GM12891 (cell line): ENCODE measurements around the gene DCLK1.

Experiments used
- PAX5 ChIP-seq: IDR thresholded peaks from 2 replicates; pipeline ENCODE4 v1.6.1; 2011; ENCODE audit warnings: low read length, moderate library complexity, mild to moderate bottlenecking; ENCODE audit not compliant: insufficient read depth, severe bottlenecking
- POLR2A ChIP-seq: IDR thresholded peaks from 2 replicates; pipeline ENCODE4 v1.6.1; 2011; ENCODE audit warnings: low read depth, low read length, control low read depth
- POLR2AphosphoS5 ChIP-seq: IDR thresholded peaks from 2 replicates; pipeline ENCODE4 v1.6.1; 2011; ENCODE audit warnings: low read depth, low read length, control low read depth
- TAF1 ChIP-seq: IDR thresholded peaks from 2 replicates; pipeline ENCODE4 v1.6.1; 2011; ENCODE audit warnings: low read depth, low read length, control low read depth

DNA sequence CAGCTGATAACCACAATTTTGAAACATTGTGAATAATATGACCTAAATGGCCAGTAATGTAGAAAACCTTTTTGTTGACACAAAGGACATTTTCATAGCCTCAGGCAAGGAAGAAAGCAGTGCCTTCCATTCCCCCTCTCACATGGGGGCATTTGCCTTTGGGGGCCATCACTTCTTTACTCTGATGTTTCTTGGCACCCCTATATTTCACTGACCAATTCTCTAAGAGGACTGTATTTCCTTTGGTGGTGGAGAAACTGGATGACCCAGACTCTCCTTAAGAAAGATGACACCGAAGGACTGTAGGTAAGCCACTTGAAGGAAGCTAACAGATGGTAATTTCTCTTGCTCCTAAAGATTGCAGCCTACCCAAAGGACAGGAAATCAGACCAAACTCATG is 254.6 kb downstream of the DCLK1 start:
- TF ChIP-seq TAF1 = no peak
- TF ChIP-seq POLR2A = no peak
- no peak for TF ChIP-seq POLR2AphosphoS5
- TF ChIP-seq PAX5 = no peak
